Transverse colon (tissue), 4 donors: ENCODE data around the gene C1orf198.

Experiments used
- EP300 ChIP-seq: sonication (generic); formaldehyde crosslinking; IDR thresholded peaks from one replicate; pipeline ENCODE4 v1.6.1; 2017; ENCODE audit warnings: antibody characterized with exemption, low read depth
- POLR2A ChIP-seq: fragments of 450-650 bp; IDR thresholded peaks from one replicate; pipeline ENCODE4 v1.6.1; 2016; ENCODE audit warnings: antibody characterized with exemption, mild to moderate bottlenecking, moderate library complexity
- POLR2AphosphoS5 ChIP-seq, 3 donors: sonication (generic); formaldehyde crosslinking; IDR thresholded peaks; one replicate each; pipeline ENCODE4 v1.6.1; 2016; ENCODE audit warnings: antibody characterized with exemption in 3 of 3
- TF ChIP-seq, protein P1 (sequence below), 5 experiments: fragments of 200-600 bp in 3 of 5; fragments of 450-650 bp in 2 of 5; sonication (generic) in 3 of 5; IDR thresholded peaks; 1 replicate in 2 of 5; 2 replicates in 3 of 5; pipeline ENCODE4 v1.5.1; 2016 to 2017; ENCODE audit warnings: antibody characterized with exemption in 5 of 5, inconsistent platforms in 3 of 5, mild to moderate bottlenecking in 2 of 5, moderate library complexity in 1 of 5

- TF ChIP-seq POLR2A (no peak), EP300 (no peak), POLR2AphosphoS5 (IDR thresholded peaks at IDR 0.05) (no peak)
- TF ChIP-seq, protein P1, sequence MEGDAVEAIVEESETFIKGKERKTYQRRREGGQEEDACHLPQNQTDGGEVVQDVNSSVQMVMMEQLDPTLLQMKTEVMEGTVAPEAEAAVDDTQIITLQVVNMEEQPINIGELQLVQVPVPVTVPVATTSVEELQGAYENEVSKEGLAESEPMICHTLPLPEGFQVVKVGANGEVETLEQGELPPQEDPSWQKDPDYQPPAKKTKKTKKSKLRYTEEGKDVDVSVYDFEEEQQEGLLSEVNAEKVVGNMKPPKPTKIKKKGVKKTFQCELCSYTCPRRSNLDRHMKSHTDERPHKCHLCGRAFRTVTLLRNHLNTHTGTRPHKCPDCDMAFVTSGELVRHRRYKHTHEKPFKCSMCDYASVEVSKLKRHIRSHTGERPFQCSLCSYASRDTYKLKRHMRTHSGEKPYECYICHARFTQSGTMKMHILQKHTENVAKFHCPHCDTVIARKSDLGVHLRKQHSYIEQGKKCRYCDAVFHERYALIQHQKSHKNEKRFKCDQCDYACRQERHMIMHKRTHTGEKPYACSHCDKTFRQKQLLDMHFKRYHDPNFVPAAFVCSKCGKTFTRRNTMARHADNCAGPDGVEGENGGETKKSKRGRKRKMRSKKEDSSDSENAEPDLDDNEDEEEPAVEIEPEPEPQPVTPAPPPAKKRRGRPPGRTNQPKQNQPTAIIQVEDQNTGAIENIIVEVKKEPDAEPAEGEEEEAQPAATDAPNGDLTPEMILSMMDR (IDR thresholded peaks at IDR 0.05), result no peak
Measured at GRCh38 chr1:230816018-230816417, 52.3 kb downstream of the C1orf198 start.
